Measurements from ENCODE around the gene FAM9B.

The FAM9B gene

GRCh38 chrX:8981723-8982122 lies 52.2 kb downstream of the FAM9B start:
- no peak for DNase-seq (ENCODE audit: low read depth in 4 of 4, low spot score in 1 of 4)

GRCh38 chrX:8980756-8981155 lies 53.2 kb downstream of the FAM9B start:
- no peak for DNase-seq (ENCODE audit: low read depth in 4 of 4, low spot score in 1 of 4)
